ES-I3 (cell line): Measurements from ENCODE around the gene ASCC2.
"Not testable (repeated sequence)": the region's sequence is repeated elsewhere in the genome, so short reads cannot be mapped to it uniquely, and the experiment has no call there.

Experiments
- H3K36me3 ChIP-seq: 2 replicates; pipeline ENCODE4 v1.6.1; 2013; ENCODE audit warnings: mild to moderate bottlenecking, low read length, control low read depth, moderate library complexity; ENCODE audit not compliant: insufficient read depth
- H3K4me1 ChIP-seq: 2 replicates; pipeline ENCODE4 v1.6.1; 2013; ENCODE audit warnings: mild to moderate bottlenecking, control low read depth, low read length; ENCODE audit not compliant: insufficient read depth
- H3K9ac ChIP-seq: 2 replicates; pipeline ENCODE4 v1.6.1; 2013; ENCODE audit warnings: low read depth, mild to moderate bottlenecking, low read length, moderate library complexity
- H3K9me3 ChIP-seq: 2 replicates; pipeline ENCODE4 v1.6.1; 2013; ENCODE audit warnings: mild to moderate bottlenecking, low read length, moderate library complexity; ENCODE audit not compliant: control insufficient read depth, insufficient read depth

Gene ASCC2

DNA sequence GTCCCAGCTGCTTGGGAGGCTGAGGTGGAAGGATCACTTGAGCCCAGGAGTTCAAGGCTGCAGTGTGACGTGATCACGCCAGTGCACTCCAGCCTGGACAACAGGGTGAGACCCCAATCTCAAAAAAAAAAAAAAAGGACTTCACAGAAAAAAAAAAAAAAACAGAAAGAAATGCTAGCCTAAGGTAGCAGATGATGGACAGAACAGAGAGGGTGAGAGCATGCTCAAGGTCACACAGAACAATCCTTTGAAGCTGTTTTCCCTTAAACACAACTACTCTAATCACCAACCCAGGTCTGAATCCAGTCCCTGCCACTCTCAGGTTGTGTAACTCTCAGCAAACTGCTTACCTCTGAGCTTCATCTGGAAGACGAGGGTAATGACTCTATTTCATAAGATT is 81.0 kb downstream of the ASCC2 start:
- Histone ChIP-seq H3K36me3 (no peaks in the 10 kb centered on the region), H3K9me3 (no peaks in the 10 kb centered on the region), H3K4me1 (peaks cover under 1% of the 10 kb centered on the region; the same call in 1 of the 2 replicates), H3K9ac (no peak overlapping the region)

DNA sequence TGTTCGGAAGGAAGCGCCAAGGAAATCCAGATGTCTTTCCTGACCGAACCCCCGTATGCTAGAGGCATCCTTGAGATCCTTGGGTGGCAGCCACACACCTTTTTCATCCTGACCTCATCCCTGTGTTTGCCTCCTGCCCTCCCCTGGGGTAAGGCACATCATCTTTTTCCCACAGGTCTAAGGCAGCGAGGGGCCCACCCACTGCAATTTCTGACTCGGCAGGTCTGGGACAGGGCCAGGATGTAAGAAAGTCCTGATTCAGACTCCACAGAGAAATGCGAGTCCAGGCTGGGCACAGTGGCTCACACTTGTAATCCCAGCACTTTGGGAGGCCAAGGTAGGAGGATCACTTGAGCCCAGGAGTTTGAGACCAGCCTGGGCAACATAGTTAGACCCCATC is 81.7 kb downstream of the ASCC2 start:
- Histone ChIP-seq H3K9ac (no peak overlapping the region), H3K4me1 (no peaks in the 10 kb centered on the region), H3K36me3 (no peaks in the 10 kb centered on the region), H3K9me3 (no peaks in the 10 kb centered on the region)

DNA sequence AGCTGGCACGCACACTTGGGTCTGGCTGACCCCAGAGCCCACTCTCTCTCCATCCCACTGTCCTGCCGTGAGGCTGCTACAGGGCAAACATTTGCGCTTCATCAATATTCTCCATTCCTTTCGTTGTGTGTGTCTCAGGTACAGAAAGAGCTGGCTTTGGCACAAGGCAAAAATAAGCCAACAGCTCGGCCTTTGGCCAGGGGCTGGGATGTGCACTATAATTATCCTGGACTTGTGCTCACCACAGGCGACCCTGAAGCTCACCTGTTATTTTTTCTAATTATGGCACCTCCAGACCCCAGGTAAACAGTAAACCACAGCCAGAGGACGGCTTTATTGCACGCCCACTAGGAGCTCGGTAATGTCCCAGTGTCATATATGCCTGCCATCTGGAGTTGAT is 82.2 kb downstream of the ASCC2 start:
- no peaks in the 10 kb centered on the region for H3K9me3 ChIP-seq
- H3K36me3 ChIP-seq, result no peaks in the 10 kb centered on the region
- no peaks in the 10 kb centered on the region for H3K4me1 ChIP-seq
- H3K9ac ChIP-seq, result no peak overlapping the region

DNA sequence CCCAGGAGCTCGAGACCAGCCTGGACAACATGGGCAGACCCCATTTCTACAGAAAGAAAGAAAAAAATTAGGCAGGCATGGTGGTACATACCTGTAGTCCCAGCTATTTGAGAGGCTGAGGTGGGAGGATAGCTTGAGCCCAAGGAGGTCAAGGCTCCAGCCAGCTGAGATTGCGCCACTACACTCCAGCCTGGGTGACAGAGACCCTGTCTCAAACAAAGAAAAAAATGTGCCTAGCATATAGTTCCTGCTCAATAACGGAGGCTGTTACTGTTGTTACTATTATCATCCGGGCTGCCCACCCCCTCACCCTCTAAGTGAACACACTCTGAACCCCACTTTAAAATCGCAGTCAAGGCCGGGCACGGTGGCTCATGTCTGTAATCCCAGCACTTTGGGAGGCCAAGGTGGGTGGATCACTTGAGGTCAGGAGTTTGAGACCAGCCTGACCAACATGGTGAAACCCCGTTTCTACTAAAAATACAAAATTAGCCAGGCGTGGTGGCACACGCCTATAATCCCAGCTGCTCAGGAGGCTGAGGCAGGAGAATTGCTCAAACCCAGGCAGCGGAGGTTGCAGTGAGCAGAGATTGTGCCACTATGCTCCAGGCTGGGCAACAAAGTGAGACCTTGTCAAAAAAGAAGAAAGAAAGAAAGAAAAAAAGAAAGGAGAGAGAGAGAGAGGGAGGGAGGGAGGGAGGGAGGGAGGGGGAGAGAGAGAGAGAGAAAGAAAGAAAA is 83.2 kb downstream of the ASCC2 start:
- not testable (repeated sequence) for H3K9ac ChIP-seq, H3K36me3 ChIP-seq, H3K9me3 ChIP-seq, H3K4me1 ChIP-seq

DNA sequence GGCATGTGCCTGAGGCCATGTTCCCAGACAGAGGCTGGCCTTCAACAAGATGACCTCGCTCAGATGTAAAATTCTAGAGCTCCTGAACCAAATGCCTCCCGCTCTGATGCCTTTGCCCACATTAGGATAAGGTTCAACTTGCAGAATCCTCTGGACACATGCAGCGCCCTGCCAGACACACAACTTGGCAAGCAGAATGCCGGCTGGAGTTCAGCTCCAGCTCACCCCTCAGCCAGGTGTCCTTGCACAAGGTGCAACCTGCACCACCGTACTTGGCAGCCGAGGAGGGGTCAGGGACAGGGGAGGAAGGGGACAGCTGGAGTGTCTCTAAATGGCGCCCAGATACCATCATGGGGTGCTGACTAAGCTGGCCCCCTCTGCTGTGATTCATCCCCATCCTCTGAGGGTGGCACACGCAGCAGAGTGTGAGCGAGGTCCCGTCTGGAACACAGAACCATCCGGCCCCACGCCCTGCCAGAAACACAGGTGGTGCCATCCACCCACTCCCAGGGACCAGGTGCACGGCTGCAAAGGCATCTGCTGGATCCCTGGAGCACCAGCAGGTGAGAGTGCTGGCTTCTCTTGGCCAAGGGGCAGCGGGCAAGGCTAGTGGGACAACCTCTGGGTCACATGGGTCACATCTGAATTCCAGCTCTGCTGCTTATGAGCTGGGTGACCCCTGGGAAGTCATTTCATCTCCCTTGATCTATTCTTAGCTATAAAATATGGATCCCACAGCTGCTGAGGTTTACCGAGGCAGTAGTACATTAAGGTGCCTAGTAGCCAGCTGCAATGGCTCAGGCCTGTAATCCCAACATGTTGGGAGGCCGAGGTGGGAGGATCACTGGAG is 84.0 kb downstream of the ASCC2 start:
- H3K36me3 ChIP-seq, result no peaks in the 10 kb centered on the region
- H3K9me3 ChIP-seq, result no peaks in the 10 kb centered on the region
- no peak overlapping the region for H3K9ac ChIP-seq
- no peaks in the 10 kb centered on the region for H3K4me1 ChIP-seq

DNA sequence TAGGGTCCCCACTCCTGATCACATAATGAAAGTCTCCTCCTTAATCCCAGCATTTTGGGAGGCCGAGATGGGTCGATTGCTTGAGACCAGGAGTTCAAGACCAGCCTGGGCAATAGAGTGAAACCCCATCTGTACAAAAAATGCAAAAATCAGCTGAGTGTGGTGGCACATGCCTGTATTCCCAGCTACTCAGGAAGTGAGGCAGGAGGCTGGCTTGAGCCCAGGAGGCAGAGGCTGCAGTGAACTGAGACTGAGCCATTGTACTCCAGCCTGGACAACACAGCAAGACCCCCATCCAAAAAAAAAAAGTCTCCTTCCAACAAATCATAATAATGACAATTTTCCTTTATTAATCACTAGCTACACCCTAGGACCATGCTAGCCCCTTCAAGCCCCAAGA is 86.4 kb downstream of the ASCC2 start:
- Histone ChIP-seq H3K9me3 (no peaks in the 10 kb centered on the region), H3K4me1 (no peaks in the 10 kb centered on the region), H3K9ac (no peak overlapping the region), H3K36me3 (no peaks in the 10 kb centered on the region)

DNA sequence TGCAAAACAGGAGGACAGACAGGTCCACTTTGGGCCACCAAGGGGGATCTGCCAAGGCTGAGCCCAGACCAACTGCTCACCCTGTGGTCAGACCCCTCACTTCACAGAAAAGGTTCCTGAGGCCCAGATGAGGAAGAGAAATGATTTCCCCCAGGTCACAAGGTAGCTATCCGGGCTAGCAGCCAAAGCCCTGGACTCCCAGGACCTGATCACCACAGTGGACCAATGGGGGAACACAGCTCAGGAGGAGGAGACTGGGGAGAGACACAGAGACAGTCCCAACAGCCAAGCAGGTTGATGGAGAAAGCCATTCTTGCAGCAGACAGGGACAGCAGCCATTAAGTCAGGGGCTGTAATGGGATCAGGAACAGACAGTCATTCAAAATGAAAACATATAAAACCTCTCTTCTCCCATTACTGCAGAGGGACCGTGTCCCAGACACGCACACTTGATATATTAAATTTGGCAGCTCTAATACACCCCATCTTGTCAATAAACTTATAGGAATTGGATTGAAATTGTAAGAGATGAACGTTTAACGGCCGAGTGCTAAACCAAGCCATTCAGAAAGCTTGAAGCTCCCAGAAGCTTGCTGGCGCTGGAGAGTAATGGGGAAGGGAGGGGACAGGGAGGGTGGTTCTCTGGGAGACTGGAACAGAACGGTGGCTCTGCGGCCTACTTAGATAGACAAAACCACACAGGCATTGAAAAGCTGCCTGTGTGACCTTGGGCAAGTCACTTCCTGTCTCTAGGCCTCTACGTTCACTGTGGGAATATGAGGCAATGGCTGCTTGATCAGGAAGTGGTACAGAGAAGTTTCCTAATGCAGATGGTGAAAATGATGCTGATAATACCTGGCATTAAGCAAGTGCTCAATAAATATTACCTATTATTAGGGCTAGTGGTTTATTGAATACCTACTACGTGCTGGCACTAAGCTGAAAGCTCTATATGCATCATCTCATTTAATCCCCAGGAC is 87.2 kb downstream of the ASCC2 start:
- Histone ChIP-seq H3K9ac (no peak overlapping the region), H3K9me3 (no peaks in the 10 kb centered on the region), H3K4me1 (no peaks in the 10 kb centered on the region), H3K36me3 (no peaks in the 10 kb centered on the region)

DNA sequence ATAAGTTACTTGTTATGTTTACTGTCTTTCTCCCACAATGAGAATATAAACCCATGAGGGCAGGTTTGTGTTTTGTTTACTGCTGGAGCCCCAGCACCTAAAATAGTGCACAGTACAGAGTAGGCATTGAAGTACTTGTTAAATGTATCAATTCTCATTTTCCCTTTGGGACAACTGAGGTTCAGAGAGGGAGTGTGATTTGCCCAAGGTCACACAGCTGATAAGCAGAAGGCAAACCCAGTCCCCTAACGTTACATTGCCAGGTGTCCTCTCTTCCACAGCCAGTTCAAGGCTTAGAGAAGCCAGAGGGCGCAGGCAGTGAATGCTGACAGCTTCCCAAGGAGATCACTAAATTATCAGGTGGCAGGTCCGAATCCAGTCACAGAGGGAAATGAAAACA is 88.0 kb downstream of the ASCC2 start:
- H3K4me1 ChIP-seq, result no peaks in the 10 kb centered on the region
- H3K9ac ChIP-seq, result no peak overlapping the region
- H3K9me3 ChIP-seq, result no peaks in the 10 kb centered on the region
- H3K36me3 ChIP-seq, result no peaks in the 10 kb centered on the region

DNA sequence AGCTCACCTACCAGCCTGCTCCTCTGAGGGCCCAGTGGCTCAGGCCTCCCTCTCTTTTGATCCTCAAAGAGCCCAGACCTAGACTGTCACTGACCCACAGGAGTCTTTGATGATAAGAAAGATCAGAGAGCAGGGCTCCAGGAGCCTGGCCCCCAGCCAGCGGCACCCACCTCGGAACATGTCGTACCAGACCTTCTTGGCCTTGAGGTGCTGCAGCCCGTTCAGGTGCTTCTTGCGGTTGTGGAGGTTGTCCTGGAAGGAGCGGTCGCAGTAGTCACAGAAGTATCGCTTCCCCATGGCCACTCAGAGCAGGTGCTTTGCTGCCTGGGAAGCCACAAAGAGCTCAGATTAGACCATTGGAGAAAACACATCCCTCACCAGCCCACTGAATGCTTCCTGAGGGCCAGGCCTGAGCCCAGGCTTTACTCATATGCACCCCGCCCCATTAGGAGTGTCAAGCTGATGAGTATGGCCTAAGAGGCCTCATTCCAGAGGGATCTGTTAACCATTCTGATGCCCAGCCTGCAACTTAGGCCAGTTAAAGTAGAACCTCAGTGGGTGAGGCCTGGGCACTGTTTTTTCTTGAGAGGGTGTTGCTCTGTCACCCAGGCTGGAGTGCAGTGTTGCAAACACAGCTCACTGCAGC is 89.7 kb downstream of the ASCC2 start:
- Histone ChIP-seq H3K4me1 (no peaks in the 10 kb centered on the region), H3K9ac (no peak overlapping the region), H3K36me3 (no peaks in the 10 kb centered on the region), H3K9me3 (no peaks in the 10 kb centered on the region)

DNA sequence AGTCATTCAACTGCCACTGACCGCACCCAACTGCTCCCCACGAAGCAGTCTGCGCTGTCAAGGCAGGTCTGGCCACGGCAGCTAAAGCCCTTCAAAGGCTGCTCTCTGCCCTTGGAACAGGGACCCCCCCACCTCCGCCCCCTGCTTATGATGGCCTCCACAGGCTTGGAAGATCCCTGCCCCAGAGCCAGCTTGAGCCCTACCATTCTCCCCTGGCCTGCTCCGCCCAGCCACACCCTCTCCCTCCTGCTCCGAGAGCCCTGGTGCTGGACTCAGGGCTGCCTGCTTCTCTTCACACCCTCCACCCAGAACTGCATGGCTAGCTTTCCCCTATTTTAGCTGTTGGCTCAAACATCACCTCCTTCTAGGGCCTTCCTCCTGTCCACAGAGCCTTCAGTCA is 90.2 kb downstream of the ASCC2 start:
- H3K36me3 ChIP-seq, result no peaks in the 10 kb centered on the region
- H3K9ac ChIP-seq, result no peak overlapping the region
- no peaks in the 10 kb centered on the region for H3K4me1 ChIP-seq
- no peaks in the 10 kb centered on the region for H3K9me3 ChIP-seq

DNA sequence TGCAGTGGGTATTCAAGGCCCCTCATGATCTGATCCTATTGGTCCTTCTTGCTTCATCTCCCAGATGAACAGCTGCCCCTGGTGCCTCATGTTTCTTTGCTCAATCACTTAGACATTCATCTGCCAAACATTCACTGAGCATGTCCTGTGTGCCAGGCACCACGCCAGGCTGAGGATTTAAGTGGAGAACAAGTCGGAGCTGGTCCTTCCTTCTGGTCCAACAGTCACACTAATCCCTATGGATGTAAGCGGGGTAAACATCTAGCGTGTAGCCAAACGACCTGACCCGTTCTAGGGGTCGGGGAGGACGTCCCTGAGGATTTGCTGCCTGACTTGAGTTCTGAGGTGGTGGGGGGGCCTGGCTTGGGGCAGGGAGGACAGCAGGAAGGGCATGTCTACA is 93.2 kb downstream of the ASCC2 start:
- no peaks in the 10 kb centered on the region for H3K9me3 ChIP-seq
- no peaks in the 10 kb centered on the region for H3K36me3 ChIP-seq
- no peaks in the 10 kb centered on the region for H3K4me1 ChIP-seq
- H3K9ac ChIP-seq, result no peak overlapping the region

DNA sequence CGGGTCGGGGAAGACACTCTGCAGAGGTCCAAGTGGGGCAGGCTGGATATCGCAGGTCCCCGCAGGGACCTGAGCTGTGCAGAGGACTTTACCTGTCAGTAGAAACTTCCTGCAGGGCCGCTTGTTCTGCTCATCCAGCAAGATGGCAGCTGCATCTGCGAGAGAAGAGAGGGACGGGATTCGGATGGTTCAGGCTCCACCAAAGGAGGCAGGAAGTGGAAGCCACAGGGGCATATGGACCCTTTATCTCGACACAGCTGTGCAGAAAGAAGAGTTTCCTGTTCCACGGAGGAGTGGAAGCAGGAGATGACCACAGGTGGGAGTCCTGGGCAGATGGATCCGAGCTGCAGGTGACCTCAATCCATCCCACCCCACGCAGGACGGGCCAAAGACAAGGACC is 95.7 kb downstream of the ASCC2 start:
- no peaks in the 10 kb centered on the region; the same call in 1 of the 2 replicates for H3K4me1 ChIP-seq
- H3K9me3 ChIP-seq, result no peaks in the 10 kb centered on the region
- H3K9ac ChIP-seq, result no peak overlapping the region
- H3K36me3 ChIP-seq, result no peaks in the 10 kb centered on the region

DNA sequence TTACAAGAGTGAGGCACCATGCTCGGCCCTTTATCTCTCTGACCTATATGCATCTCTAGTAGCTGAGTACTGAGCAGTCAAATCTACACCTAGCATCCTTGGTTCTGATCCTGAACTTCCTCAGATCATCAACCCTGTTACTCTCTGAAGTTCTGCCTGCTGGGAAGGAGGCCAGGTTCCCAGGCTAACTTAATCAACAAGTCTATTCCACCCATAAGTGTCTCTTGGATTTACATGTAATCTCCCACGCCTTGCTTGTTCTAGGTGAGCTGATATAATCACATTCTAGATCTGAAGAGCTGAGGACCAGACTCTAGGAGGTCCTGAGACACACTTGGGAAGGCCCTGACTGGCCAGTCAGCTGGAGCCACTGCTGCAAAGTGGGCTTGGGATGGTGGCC is 96.1 kb downstream of the ASCC2 start:
- H3K9me3 ChIP-seq, result no peaks in the 10 kb centered on the region
- H3K4me1 ChIP-seq, result no peaks in the 10 kb centered on the region; the same call in 1 of the 2 replicates
- no peak overlapping the region for H3K9ac ChIP-seq
- no peaks in the 10 kb centered on the region for H3K36me3 ChIP-seq

DNA sequence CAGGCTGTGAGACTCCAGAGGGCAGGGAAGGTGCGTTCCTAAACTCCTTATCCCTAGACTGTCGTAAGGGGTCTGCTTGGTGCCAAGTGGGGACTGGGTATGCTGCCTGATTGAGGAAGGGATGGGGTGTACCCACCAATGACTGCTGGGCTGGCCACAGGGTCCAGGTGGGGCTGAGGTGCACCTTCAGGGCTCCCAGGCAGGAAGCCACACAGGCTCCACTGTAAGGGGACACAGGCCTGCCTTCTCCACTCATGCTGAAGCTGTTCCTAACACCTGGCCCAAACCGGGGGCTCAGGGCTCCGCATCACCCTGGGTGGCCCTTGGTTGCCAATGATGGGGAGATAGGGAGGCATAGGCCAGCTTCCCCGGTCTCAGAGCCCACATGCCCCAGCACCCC is 97.9 kb downstream of the ASCC2 start:
- H3K9ac ChIP-seq, result no peak overlapping the region
- H3K9me3 ChIP-seq, result no peaks in the 10 kb centered on the region
- H3K4me1 ChIP-seq, result peaks cover 3% of the 10 kb centered on the region
- H3K36me3 ChIP-seq, result no peaks in the 10 kb centered on the region
